KMS-11 (cell line): ENCODE data around the gene RETREG1.

Experiments used
- H2AFZ ChIP-seq: fragments of 200-600 bp; sonication (generic); 2 replicates; pipeline ENCODE4 v1.6.1; 2016; ENCODE audit warnings: antibody characterized with exemption, mixed run types, low read depth
- H3K27ac ChIP-seq: fragments of 200-600 bp; sonication (generic); 2 replicates; pipeline ENCODE4 v1.6.1; 2016; ENCODE audit warnings: mild to moderate bottlenecking, mixed run types
- H3K27me3 ChIP-seq: fragments of 200-600 bp; sonication (generic); 2 replicates; pipeline ENCODE4 v1.6.1; 2017; ENCODE audit warnings: mild to moderate bottlenecking, low read depth, mixed run types, moderate library complexity; ENCODE audit not compliant: insufficient read depth
- H3K36me3 ChIP-seq: fragments of 200-600 bp; sonication (generic); 2 replicates; pipeline ENCODE4 v1.6.1; 2017; ENCODE audit warnings: mild to moderate bottlenecking, mixed run types; ENCODE audit not compliant: insufficient read depth
- H3K4me1 ChIP-seq: fragments of 200-600 bp; sonication (generic); 2 replicates; pipeline ENCODE4 v1.6.1; 2016; ENCODE audit warnings: mild to moderate bottlenecking, low read depth, mixed run types; ENCODE audit not compliant: poor library complexity, severe bottlenecking
- H3K4me2 ChIP-seq: fragments of 200-600 bp; sonication (generic); 2 replicates; pipeline ENCODE4 v1.7.0; 2016; ENCODE audit warnings: mild to moderate bottlenecking, mixed run types
- H3K4me3 ChIP-seq: fragments of 200-600 bp; sonication (generic); IDR thresholded peaks from 2 replicates; pipeline ENCODE4 v1.6.1; 2017; ENCODE audit warnings: low read depth, low read length, mixed read lengths; ENCODE audit not compliant: insufficient read depth
- H3K79me2 ChIP-seq: fragments of 200-600 bp; sonication (generic); 2 replicates; pipeline ENCODE4 v1.6.1; 2016; ENCODE audit warnings: low read depth, mixed run types; ENCODE audit not compliant: insufficient read depth
- H3K9ac ChIP-seq: fragments of 200-600 bp; sonication (generic); 2 replicates; pipeline ENCODE4 v1.6.1; 2016; ENCODE audit warnings: mild to moderate bottlenecking, mixed run types
- H4K20me1 ChIP-seq: fragments of 200-600 bp; sonication (generic); 2 replicates; pipeline ENCODE4 v1.6.1; 2016; ENCODE audit warnings: mild to moderate bottlenecking, mixed run types; ENCODE audit not compliant: insufficient read depth
- TF ChIP-seq, protein P1 (sequence below): fragments of 200-600 bp; sonication (generic); conservative IDR thresholded peaks from 2 replicates; pipeline ENCODE4 v1.6.1; 2017; ENCODE audit warnings: low read depth, mild to moderate bottlenecking, antibody characterized with exemption, low read length, moderate library complexity, mixed read lengths

Gene RETREG1

DNA sequence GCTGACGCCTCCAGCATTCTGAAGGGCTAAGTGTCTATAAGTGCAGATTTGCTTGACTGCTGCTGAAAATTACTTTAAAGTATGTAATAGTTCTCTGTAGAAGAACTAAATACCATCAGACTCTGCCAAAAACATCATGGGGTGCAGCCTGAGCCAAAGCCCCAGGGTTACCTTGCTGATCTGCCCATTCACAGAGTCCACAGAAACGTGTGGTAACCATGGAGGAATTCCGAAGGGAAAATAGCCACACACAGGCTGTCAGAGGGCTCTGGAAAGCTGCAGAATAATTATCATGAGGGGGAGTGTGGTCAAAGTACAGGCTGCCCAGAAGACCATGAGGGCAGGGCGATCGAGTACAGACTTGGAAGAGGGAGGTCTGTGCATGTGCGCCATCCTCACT, 36.4 kb downstream of the RETREG1 start:
- Histone ChIP-seq H4K20me1 (no peaks in the 10 kb centered on the region), H3K27ac (no peak overlapping the region), H3K79me2 (no peaks in the 10 kb centered on the region), H3K9ac (no peak overlapping the region), H3K27me3 (no peaks in the 10 kb centered on the region), H3K36me3 (no peaks in the 10 kb centered on the region), H3K4me2 (no peak overlapping the region), H2AFZ (no peak overlapping the region), H3K4me1 (no peaks in the 10 kb centered on the region), H3K4me3 (no peak overlapping the region)
- TF ChIP-seq, protein P1, sequence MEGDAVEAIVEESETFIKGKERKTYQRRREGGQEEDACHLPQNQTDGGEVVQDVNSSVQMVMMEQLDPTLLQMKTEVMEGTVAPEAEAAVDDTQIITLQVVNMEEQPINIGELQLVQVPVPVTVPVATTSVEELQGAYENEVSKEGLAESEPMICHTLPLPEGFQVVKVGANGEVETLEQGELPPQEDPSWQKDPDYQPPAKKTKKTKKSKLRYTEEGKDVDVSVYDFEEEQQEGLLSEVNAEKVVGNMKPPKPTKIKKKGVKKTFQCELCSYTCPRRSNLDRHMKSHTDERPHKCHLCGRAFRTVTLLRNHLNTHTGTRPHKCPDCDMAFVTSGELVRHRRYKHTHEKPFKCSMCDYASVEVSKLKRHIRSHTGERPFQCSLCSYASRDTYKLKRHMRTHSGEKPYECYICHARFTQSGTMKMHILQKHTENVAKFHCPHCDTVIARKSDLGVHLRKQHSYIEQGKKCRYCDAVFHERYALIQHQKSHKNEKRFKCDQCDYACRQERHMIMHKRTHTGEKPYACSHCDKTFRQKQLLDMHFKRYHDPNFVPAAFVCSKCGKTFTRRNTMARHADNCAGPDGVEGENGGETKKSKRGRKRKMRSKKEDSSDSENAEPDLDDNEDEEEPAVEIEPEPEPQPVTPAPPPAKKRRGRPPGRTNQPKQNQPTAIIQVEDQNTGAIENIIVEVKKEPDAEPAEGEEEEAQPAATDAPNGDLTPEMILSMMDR: no peak

DNA sequence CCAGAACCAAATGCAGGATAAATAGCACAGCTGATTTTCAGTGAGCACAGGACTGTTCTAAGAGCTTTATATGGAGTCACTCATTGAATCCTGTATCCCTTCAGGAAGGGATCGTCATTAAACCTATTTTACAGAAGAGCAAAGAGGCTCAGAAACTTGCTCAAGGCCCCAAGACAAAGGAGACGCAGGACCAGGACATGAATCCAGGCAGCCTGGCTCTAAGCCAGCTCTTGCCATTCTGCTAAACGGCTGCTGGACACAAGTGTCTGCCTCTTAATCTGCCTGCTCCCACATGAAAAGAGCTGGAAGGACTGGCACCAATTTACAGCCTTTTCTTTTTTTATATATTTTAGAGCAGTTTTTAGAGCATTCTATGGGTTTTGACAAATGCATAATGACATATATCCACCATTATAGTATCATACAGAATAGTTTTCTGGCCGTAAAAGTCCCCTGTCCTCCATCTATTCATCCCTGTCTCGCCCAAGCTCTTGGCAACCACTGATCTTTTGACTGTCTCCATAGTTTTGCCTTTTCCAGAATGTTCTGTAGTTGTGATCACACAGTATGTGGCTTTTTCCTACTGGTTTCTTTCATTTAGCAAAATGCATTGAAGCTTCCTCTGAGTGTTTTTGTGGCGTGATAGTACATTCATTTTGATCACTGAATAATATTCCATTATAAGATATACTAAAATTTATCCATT, 37.5 kb downstream of the RETREG1 start:
- Histone ChIP-seq H3K27me3 (no peaks in the 10 kb centered on the region), H3K36me3 (no peaks in the 10 kb centered on the region), H3K9ac (no peak overlapping the region), H4K20me1 (no peaks in the 10 kb centered on the region), H3K4me1 (no peaks in the 10 kb centered on the region), H3K79me2 (no peaks in the 10 kb centered on the region), H2AFZ (no peak overlapping the region), H3K4me3 (no peak overlapping the region), H3K4me2 (no peak overlapping the region), H3K27ac (no peak overlapping the region)
- TF ChIP-seq, protein P1: no peak

DNA sequence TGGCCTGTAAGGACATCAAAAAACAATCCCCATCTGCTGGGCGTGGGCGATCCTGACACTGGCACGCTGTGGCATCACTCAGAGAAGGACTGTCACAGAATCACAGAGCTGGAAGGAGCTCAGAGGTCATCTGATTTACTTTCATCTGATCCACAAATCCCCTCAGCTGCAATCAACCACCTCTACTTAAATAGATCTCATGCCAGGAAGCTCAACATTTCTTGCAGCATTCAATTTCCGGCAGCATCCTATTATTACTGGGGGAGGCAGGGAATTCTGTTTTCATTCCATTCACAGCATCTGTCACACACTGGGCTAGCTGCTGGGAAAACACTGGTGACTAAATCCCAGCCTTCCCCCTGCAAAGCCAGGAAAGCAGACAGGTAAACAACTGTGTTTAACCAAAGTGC, 38.3 kb downstream of the RETREG1 start:
- Histone ChIP-seq H3K36me3 (no peaks in the 10 kb centered on the region), H3K27me3 (no peaks in the 10 kb centered on the region), H3K4me2 (no peak overlapping the region), H4K20me1 (no peaks in the 10 kb centered on the region), H3K4me1 (no peaks in the 10 kb centered on the region), H3K27ac (no peak overlapping the region), H3K9ac (no peak overlapping the region), H3K79me2 (no peaks in the 10 kb centered on the region), H3K4me3 (no peak overlapping the region), H2AFZ (no peak overlapping the region)
- TF ChIP-seq, protein P1: no peak

DNA sequence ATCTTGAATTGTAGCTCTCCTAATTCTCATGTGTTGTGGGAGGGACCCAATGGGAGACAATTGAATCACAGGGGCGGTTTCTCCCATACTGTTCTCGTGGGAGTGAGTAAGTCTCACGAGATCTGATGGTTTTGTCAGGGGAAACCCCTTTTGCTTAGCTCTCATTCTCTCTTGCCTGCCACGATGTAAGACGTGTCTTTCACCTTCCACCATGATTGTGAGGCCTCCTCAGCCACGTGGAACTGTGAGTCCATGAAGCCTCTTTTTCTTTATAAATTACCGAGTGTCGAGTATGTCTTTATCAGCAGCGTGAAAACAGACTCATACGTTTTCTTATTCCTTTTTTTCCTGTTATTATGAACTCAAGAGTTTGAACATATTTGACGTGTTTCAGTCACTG, 39.1 kb downstream of the RETREG1 start:
- no peaks in the 10 kb centered on the region for H4K20me1 ChIP-seq
- H3K4me3 ChIP-seq: no peak overlapping the region
- no peaks in the 10 kb centered on the region for H3K79me2 ChIP-seq
- no peak overlapping the region for H3K4me2 ChIP-seq
- H3K9ac ChIP-seq: no peak overlapping the region
- H3K4me1 ChIP-seq: no peaks in the 10 kb centered on the region
- H3K27me3 ChIP-seq: no peaks in the 10 kb centered on the region
- H2AFZ ChIP-seq: no peak overlapping the region
- H3K36me3 ChIP-seq: no peaks in the 10 kb centered on the region
- H3K27ac ChIP-seq: no peak overlapping the region
- TF ChIP-seq, protein P1: no peak
